ENCODE data around the gene DGCR8.

Gene DGCR8

GRCh38 chr22:20108757-20109230 lies 28.8 kb downstream of the DGCR8 start:
- Histone ChIP-seq H3K27ac (ENCODE audit: low read length) (no peak overlapping the region), H3K36me3 (ENCODE audit: control insufficient read depth in 1 of 2, insufficient read depth in 2 of 2, low read length in 2 of 2) (peaks cover 51 to 92% of the 10 kb centered on the region in 2 donors), H3K27me3 (ENCODE audit: low read depth, low read length) (no peaks in the 10 kb centered on the region), H3K4me1 (ENCODE audit: control insufficient read depth in 1 of 2, insufficient read depth in 2 of 2, low read length in 2 of 2) (no peaks in the 10 kb centered on the region), H3K4me3 (ENCODE audit: low read depth in 1 of 2, low read length in 2 of 2) (no peak overlapping the region), H3K9me3 (ENCODE audit: control insufficient read depth in 1 of 2, low read length in 2 of 2) (no peaks in the 10 kb centered on the region)

GRCh38 chr22:20109411-20110358 lies 29.6 kb downstream of the DGCR8 start:
- H3K27ac ChIP-seq (ENCODE audit: low read length), result no peak overlapping the region

GRCh38 chr22:20110359-20110985 lies 30.4 kb downstream of the DGCR8 start:
- H3K27ac ChIP-seq (ENCODE audit: low read length), result no peak overlapping the region
- no peaks in the 10 kb centered on the region for H3K27me3 ChIP-seq (ENCODE audit: low read depth, low read length)
- no peak overlapping the region for H3K4me3 ChIP-seq (ENCODE audit: low read depth in 1 of 2, low read length in 2 of 2)
- H3K9me3 ChIP-seq (ENCODE audit: control insufficient read depth in 1 of 2, low read length in 2 of 2), result no peaks in the 10 kb centered on the region
- H3K36me3 ChIP-seq (ENCODE audit: control insufficient read depth in 1 of 2, insufficient read depth in 2 of 2, low read length in 2 of 2), result peaks cover 39 to 92% of the 10 kb centered on the region in 2 donors
- peaks cover 0 to 3% of the 10 kb centered on the region in 2 donors for H3K4me1 ChIP-seq (ENCODE audit: control insufficient read depth in 1 of 2, insufficient read depth in 2 of 2, low read length in 2 of 2)

More at GRCh38 chr22:20109411-20110358, 29.6 kb downstream of the DGCR8 start:
- H3K27me3 ChIP-seq (ENCODE audit: low read depth, low read length), result no peaks in the 10 kb centered on the region
- no peaks in the 10 kb centered on the region for H3K9me3 ChIP-seq (ENCODE audit: control insufficient read depth in 1 of 2, low read length in 2 of 2)
- no peaks in the 10 kb centered on the region for H3K4me1 ChIP-seq (ENCODE audit: control insufficient read depth in 1 of 2, insufficient read depth in 2 of 2, low read length in 2 of 2)
- H3K36me3 ChIP-seq (ENCODE audit: control insufficient read depth in 1 of 2, insufficient read depth in 2 of 2, low read length in 2 of 2), result peaks cover 47 to 97% of the 10 kb centered on the region in 2 donors
- no peak overlapping the region for H3K4me3 ChIP-seq (ENCODE audit: low read depth in 1 of 2, low read length in 2 of 2)

GRCh38 chr22:20111045-20111688 lies 31.1 kb downstream of the DGCR8 start:
- no peaks in the 10 kb centered on the region for H3K9me3 ChIP-seq (ENCODE audit: control insufficient read depth in 1 of 2, low read length in 2 of 2)
- H3K4me3 ChIP-seq (ENCODE audit: low read depth in 1 of 2, low read length in 2 of 2), result no peak overlapping the region
- no peak overlapping the region for H3K27ac ChIP-seq (ENCODE audit: low read length)
- peaks cover 33 to 88% of the 10 kb centered on the region in 2 donors for H3K36me3 ChIP-seq (ENCODE audit: control insufficient read depth in 1 of 2, insufficient read depth in 2 of 2, low read length in 2 of 2)
- H3K27me3 ChIP-seq (ENCODE audit: low read depth, low read length), result no peaks in the 10 kb centered on the region
- peaks cover 0 to 10% of the 10 kb centered on the region in 2 donors for H3K4me1 ChIP-seq (ENCODE audit: control insufficient read depth in 1 of 2, insufficient read depth in 2 of 2, low read length in 2 of 2)

- Histone ChIP-seq H3K4me3 (ENCODE audit: low read depth in 1 of 2, low read length in 2 of 2) (no peak overlapping the region), H3K4me1 (ENCODE audit: control insufficient read depth in 1 of 2, insufficient read depth in 2 of 2, low read length in 2 of 2) (peaks cover 0 to 14% of the 10 kb centered on the region in 2 donors), H3K27me3 (ENCODE audit: low read depth, low read length) (no peaks in the 10 kb centered on the region), H3K36me3 (ENCODE audit: control insufficient read depth in 1 of 2, insufficient read depth in 2 of 2, low read length in 2 of 2) (peaks cover 25 to 80% of the 10 kb centered on the region in 2 donors), H3K9me3 (ENCODE audit: control insufficient read depth in 1 of 2, low read length in 2 of 2) (no peaks in the 10 kb centered on the region), H3K27ac (ENCODE audit: low read length) (no peak overlapping the region)
Measured at GRCh38 chr22:20111689-20112622, 31.9 kb downstream of the DGCR8 start.

- Histone ChIP-seq H3K27me3 (ENCODE audit: low read depth, low read length) (no peaks in the 10 kb centered on the region), H3K4me3 (ENCODE audit: low read depth in 1 of 2, low read length in 2 of 2) (no peak overlapping the region), H3K27ac (ENCODE audit: low read length) (no peak overlapping the region), H3K9me3 (ENCODE audit: control insufficient read depth in 1 of 2, low read length in 2 of 2) (no peaks in the 10 kb centered on the region), H3K4me1 (ENCODE audit: control insufficient read depth in 1 of 2, insufficient read depth in 2 of 2, low read length in 2 of 2) (peaks cover 0 to 16% of the 10 kb centered on the region in 2 donors), H3K36me3 (ENCODE audit: control insufficient read depth in 1 of 2, insufficient read depth in 2 of 2, low read length in 2 of 2) (peaks cover 16 to 71% of the 10 kb centered on the region in 2 donors)
Measured at GRCh38 chr22:20112623-20113511, 32.8 kb downstream of the DGCR8 start.

GRCh38 chr22:20113551-20114310 lies 33.7 kb downstream of the DGCR8 start:
- Histone ChIP-seq H3K27me3 (ENCODE audit: low read depth, low read length) (no peaks in the 10 kb centered on the region), H3K9me3 (ENCODE audit: control insufficient read depth in 1 of 2, low read length in 2 of 2) (no peaks in the 10 kb centered on the region), H3K36me3 (ENCODE audit: control insufficient read depth in 1 of 2, insufficient read depth in 2 of 2, low read length in 2 of 2) (peaks cover 8 to 62% of the 10 kb centered on the region in 2 donors), H3K4me3 (ENCODE audit: low read depth in 1 of 2, low read length in 2 of 2) (no peak overlapping the region), H3K4me1 (ENCODE audit: control insufficient read depth in 1 of 2, insufficient read depth in 2 of 2, low read length in 2 of 2) (peaks cover 6 to 24% of the 10 kb centered on the region in 2 donors), H3K27ac (ENCODE audit: low read length) (no peak overlapping the region)

GRCh38 chr22:20114506-20115475 lies 34.8 kb downstream of the DGCR8 start:
- H3K36me3 ChIP-seq (ENCODE audit: control insufficient read depth in 1 of 2, insufficient read depth in 2 of 2, low read length in 2 of 2), result peaks cover 4 to 59% of the 10 kb centered on the region in 2 donors
- no peak overlapping the region for H3K4me3 ChIP-seq (ENCODE audit: low read depth in 1 of 2, low read length in 2 of 2)
- H3K27ac ChIP-seq (ENCODE audit: low read length), result no peak overlapping the region
- no peaks in the 10 kb centered on the region for H3K9me3 ChIP-seq (ENCODE audit: control insufficient read depth in 1 of 2, low read length in 2 of 2)
- peaks cover 6 to 33% of the 10 kb centered on the region in 2 donors for H3K4me1 ChIP-seq (ENCODE audit: control insufficient read depth in 1 of 2, insufficient read depth in 2 of 2, low read length in 2 of 2)
- no peaks in the 10 kb centered on the region for H3K27me3 ChIP-seq (ENCODE audit: low read depth, low read length)
